ENCODE data around the gene RBM10. TPM values are rescaled to one million over a fixed set of nuclear protein-coding genes. Genes with fewer than 3 reads are reported as not detected.
A peak's percentile ranks its signal among the peaks of the same experiment; 100 is the strongest.

Gene RBM10
- total RNA-seq, 4 donors from 2014 or later = 26.5 to 43.0 (median 35.2) TPM

GRCh38 chrX:47198026-47198686, 53.1 kb downstream of the RBM10 start:
- no peak for TF ChIP-seq POLR2A (IDR thresholded peaks at IDR 0.05)
- no peak for TF ChIP-seq CTCF (IDR thresholded peaks at IDR 0.05)
- Histone ChIP-seq H3K4me3 (replicated peaks in 1 of 3) (no peak overlapping the region), H3K27me3 (no peaks in the 10 kb centered on the region), H3K9me3 (no peaks in the 10 kb centered on the region), H3K27ac (no peak overlapping the region), H3K36me3 (peaks cover 46 to 50% of the 10 kb centered on the region in 2 donors), H3K4me1 (peaks cover 35 to 52% of the 10 kb centered on the region in 2 donors)
- DNase-seq = no peak
- 69 to 77% methylated on average over 8 to 9 of the region's 10 CpGs for WGBS, 2 donors
- intact Hi-C loops (cut with DNase I) = no loop called here

GRCh38 chrX:47198687-47199080, 53.7 kb downstream of the RBM10 start:
- no peak for DNase-seq
- 84% methylated on average over 13 to 15 of the region's 15 CpGs for WGBS, 2 donors
- peaks cover 32 to 49% of the 10 kb centered on the region in 2 donors for H3K4me1 ChIP-seq
- TF ChIP-seq CTCF (IDR thresholded peaks at IDR 0.05) (no peak), POLR2A (IDR thresholded peaks at IDR 0.05) (no peak)
- no peak overlapping the region for H3K4me3 ChIP-seq (replicated peaks in 1 of 3)
- H3K27me3 ChIP-seq = no peaks in the 10 kb centered on the region
- no peaks in the 10 kb centered on the region for H3K9me3 ChIP-seq
- H3K27ac ChIP-seq = no peak overlapping the region
- H3K36me3 ChIP-seq = peaks cover 51 to 53% of the 10 kb centered on the region in 2 donors
- intact Hi-C loops (cut with DNase I) = no loop called here

- TF ChIP-seq POLR2A (IDR thresholded peaks at IDR 0.05) = no peak
- Histone ChIP-seq H3K27ac (no peak overlapping the region), H3K4me1 (peaks cover 32 to 49% of the 10 kb centered on the region in 2 donors), H3K4me3 (replicated peaks in 1 of 3) (no peak overlapping the region), H3K27me3 (no peaks in the 10 kb centered on the region), H3K9me3 (no peaks in the 10 kb centered on the region), H3K36me3 (peaks cover 53 to 57% of the 10 kb centered on the region in 2 donors)
- no peak for DNase-seq
- intact Hi-C loops (cut with DNase I) = no loop called here
- 92 to 94% methylated on average over 8 to 10 of the region's 10 CpGs for WGBS, 2 donors
Measured at GRCh38 chrX:47199286-47199685, 54.3 kb downstream of the RBM10 start.

- intact Hi-C loops (cut with DNase I) = no loop called here
- Histone ChIP-seq H3K9me3 (no peaks in the 10 kb centered on the region), H3K27ac (peak overlapping the region in 2 of 3 donors; percentile 41), H3K36me3 (peaks cover 54 to 70% of the 10 kb centered on the region in 2 donors), H3K4me1 (peaks cover 20 to 36% of the 10 kb centered on the region in 2 donors), H3K27me3 (no peaks in the 10 kb centered on the region), H3K4me3 (replicated peaks in 1 of 3) (no peak overlapping the region)
- TF ChIP-seq POLR2A (IDR thresholded peaks at IDR 0.05) = no peak
- no peak for TF ChIP-seq CTCF (IDR thresholded peaks at IDR 0.05)
- WGBS, 2 donors = 81% methylated on average over 5 of the region's 9 CpGs
- DNase-seq = no peak
Measured at GRCh38 chrX:47200385-47201150, 55.5 kb downstream of the RBM10 start.

- 81 to 100% methylated on average over 4 of the region's 9 CpGs for WGBS, 2 donors
- Histone ChIP-seq H3K27me3 (no peaks in the 10 kb centered on the region), H3K36me3 (peaks cover 63 to 79% of the 10 kb centered on the region in 2 donors), H3K4me1 (peaks cover 11 to 28% of the 10 kb centered on the region in 2 donors), H3K9me3 (no peaks in the 10 kb centered on the region), H3K27ac (peak overlapping the region in 2 of 3 donors; percentile 41), H3K4me3 (replicated peaks in 1 of 3) (no peak overlapping the region)
- TF ChIP-seq CTCF (IDR thresholded peaks at IDR 0.05) = no peak
- no peak for TF ChIP-seq POLR2A (IDR thresholded peaks at IDR 0.05)
- intact Hi-C loops (cut with DNase I) = no loop called here
- no peak for DNase-seq
Measured at GRCh38 chrX:47201345-47201944, 56.4 kb downstream of the RBM10 start.
